BLaER1 (cell line): ENCODE data around the gene ZNF146.
"Not testable (repeated sequence)": the region's sequence is repeated elsewhere in the genome, so short reads cannot be mapped to it uniquely, and the experiment has no call there.

Experiments
- H3K27ac ChIP-seq: shearing (Covaris generic); formaldehyde crosslinking; 2 replicates; pipeline ENCODE4 v1.8.1; 2022
- H3K27me3 ChIP-seq: shearing (Covaris generic); formaldehyde crosslinking; 2 replicates; pipeline ENCODE4 v1.8.1; 2022
- H3K36me3 ChIP-seq: shearing (Covaris generic); formaldehyde crosslinking; 2 replicates; pipeline ENCODE4 v1.8.1; 2022
- H3K4me1 ChIP-seq: shearing (Covaris generic); formaldehyde crosslinking; 2 replicates; pipeline ENCODE4 v1.8.1; 2022
- H3K4me2 ChIP-seq: shearing (Covaris generic); formaldehyde crosslinking; 2 replicates; pipeline ENCODE4 v1.8.1; 2022
- H3K4me3 ChIP-seq: shearing (Covaris generic); formaldehyde crosslinking; 2 replicates; pipeline ENCODE4 v1.8.1; 2022
- H3K9ac ChIP-seq: shearing (Covaris generic); formaldehyde crosslinking; 2 replicates; pipeline ENCODE4 v1.8.1; 2022
- H3K9me3 ChIP-seq: shearing (Covaris generic); formaldehyde crosslinking; 2 replicates; pipeline ENCODE4 v1.8.1; 2022
- H4K20me1 ChIP-seq: shearing (Covaris generic); formaldehyde crosslinking; 2 replicates; pipeline ENCODE4 v1.8.1; 2022
- Cebpa-rat ChIP-seq: shearing (Covaris generic); IDR thresholded peaks from 2 replicates; pipeline ENCODE4 v1.8.1; 2022

ZNF146 gene

GRCh38 chr19:36201684-36202083, 13.2 kb upstream of the ZNF146 start:
- TF ChIP-seq Cebpa-rat, result no peak
- Histone ChIP-seq H3K36me3 (no peaks in the 10 kb centered on the region), H4K20me1 (no peaks in the 10 kb centered on the region), H3K4me3 (no peak overlapping the region), H3K9me3 (no peaks in the 10 kb centered on the region), H3K4me2 (no peak overlapping the region), H3K27ac (no peak overlapping the region), H3K4me1 (peaks cover 2% of the 10 kb centered on the region), H3K27me3 (no peaks in the 10 kb centered on the region), H3K9ac (no peak overlapping the region)

GRCh38 chr19:36203293-36203692, 11.6 kb upstream of the ZNF146 start:
- Histone ChIP-seq H4K20me1 (no peaks in the 10 kb centered on the region), H3K4me2 (no peak overlapping the region), H3K9me3 (no peaks in the 10 kb centered on the region), H3K4me1 (0 out of 2 replicates have a peak, but pooled peaks cover 4% of the 10 kb centered on the region), H3K4me3 (no peak overlapping the region), H3K27ac (no peak overlapping the region), H3K27me3 (no peaks in the 10 kb centered on the region), H3K36me3 (no peaks in the 10 kb centered on the region), H3K9ac (no peak overlapping the region)
- TF ChIP-seq Cebpa-rat, result no peak

- no peak for TF ChIP-seq Cebpa-rat
- Histone ChIP-seq H3K27ac (no peak overlapping the region), H3K4me1 (0 out of 2 replicates have a peak, but pooled peaks cover 5% of the 10 kb centered on the region), H3K27me3 (no peaks in the 10 kb centered on the region), H3K4me3 (no peak overlapping the region), H3K36me3 (no peaks in the 10 kb centered on the region), H3K9ac (no peak overlapping the region), H3K9me3 (no peaks in the 10 kb centered on the region), H3K4me2 (no peak overlapping the region), H4K20me1 (no peaks in the 10 kb centered on the region)
Measured at GRCh38 chr19:36207605-36208252, 7.2 kb upstream of the ZNF146 start.

- no peaks in the 10 kb centered on the region for H3K27me3 ChIP-seq
- H3K9ac ChIP-seq, result no peak overlapping the region
- no peak overlapping the region for H3K27ac ChIP-seq
- H3K4me1 ChIP-seq, result peaks cover 18% of the 10 kb centered on the region
- H3K36me3 ChIP-seq, result no peaks in the 10 kb centered on the region
- H3K4me3 ChIP-seq, result no peak overlapping the region
- H4K20me1 ChIP-seq, result no peaks in the 10 kb centered on the region
- no peak for TF ChIP-seq Cebpa-rat
- no peak overlapping the region for H3K4me2 ChIP-seq
- H3K9me3 ChIP-seq, result no peaks in the 10 kb centered on the region
Measured at GRCh38 chr19:36209372-36209771, 5.5 kb upstream of the ZNF146 start.

GRCh38 chr19:36210497-36210896, 4.4 kb upstream of the ZNF146 start:
- no peak for TF ChIP-seq Cebpa-rat
- no peak overlapping the region for H3K4me2 ChIP-seq
- no peak overlapping the region for H3K4me3 ChIP-seq
- no peaks in the 10 kb centered on the region for H3K36me3 ChIP-seq
- no peak overlapping the region for H3K27ac ChIP-seq
- H3K4me1 ChIP-seq, result peaks cover 18% of the 10 kb centered on the region
- no peaks in the 10 kb centered on the region for H3K27me3 ChIP-seq
- no peaks in the 10 kb centered on the region for H4K20me1 ChIP-seq
- H3K9ac ChIP-seq, result no peak overlapping the region
- no peaks in the 10 kb centered on the region for H3K9me3 ChIP-seq

- Histone ChIP-seq H3K27ac (no peak overlapping the region), H3K4me2 (no peak overlapping the region), H3K36me3 (peaks cover 13% of the 10 kb centered on the region)
Measured at GRCh38 chr19:36212895-36213294, 2.0 kb upstream of the ZNF146 start.

GRCh38 chr19:36215276-36216123, 594 bp downstream of the ZNF146 start:
- no peaks in the 10 kb centered on the region for H3K27me3 ChIP-seq
- H3K27ac ChIP-seq, result peak overlapping the region; percentile 99
- H3K9me3 ChIP-seq, result no peaks in the 10 kb centered on the region; the same call in 1 of the 2 replicates
- H3K9ac ChIP-seq, result peak overlapping the region; percentile 98
- H3K4me1 ChIP-seq, result peaks cover 44% of the 10 kb centered on the region
- H3K4me2 ChIP-seq, result peak overlapping the region; percentile 85
- peaks cover 39% of the 10 kb centered on the region for H3K36me3 ChIP-seq
- peak overlapping the region; percentile 81 for H3K4me3 ChIP-seq
- H4K20me1 ChIP-seq, result peaks cover 50% of the 10 kb centered on the region
- TF ChIP-seq Cebpa-rat, result no peak

More at GRCh38 chr19:36212895-36213294, 2.0 kb upstream of the ZNF146 start:
- Histone ChIP-seq H3K27me3 (no peaks in the 10 kb centered on the region), H4K20me1 (peaks cover 24% of the 10 kb centered on the region), H3K4me3 (no peak overlapping the region), H3K4me1 (peaks cover 38% of the 10 kb centered on the region), H3K9me3 (no peaks in the 10 kb centered on the region), H3K9ac (no peak overlapping the region)
- TF ChIP-seq Cebpa-rat, result no peak

- Histone ChIP-seq H3K4me3 (no peak overlapping the region), H3K36me3 (peaks cover 96% of the 10 kb centered on the region), H3K27ac (no peak overlapping the region), H3K27me3 (no peaks in the 10 kb centered on the region), H3K4me1 (peaks cover 51% of the 10 kb centered on the region), H3K4me2 (no peak overlapping the region), H4K20me1 (peaks cover 100% of the 10 kb centered on the region), H3K9ac (no peak overlapping the region), H3K9me3 (no peaks in the 10 kb centered on the region; the same call in 1 of the 2 replicates)
- TF ChIP-seq Cebpa-rat, result no peak
Measured at GRCh38 chr19:36221474-36221873, 6.6 kb downstream of the ZNF146 start.

- Histone ChIP-seq H3K9ac (no peak overlapping the region), H3K4me3 (no peak overlapping the region), H3K27ac (no peak overlapping the region), H3K4me1 (peaks cover 41% of the 10 kb centered on the region), H3K9me3 (no peaks in the 10 kb centered on the region; the same call in 1 of the 2 replicates), H4K20me1 (peaks cover 100% of the 10 kb centered on the region), H3K4me2 (no peak overlapping the region), H3K27me3 (no peaks in the 10 kb centered on the region), H3K36me3 (peaks cover 98% of the 10 kb centered on the region)
- no peak for TF ChIP-seq Cebpa-rat
Measured at GRCh38 chr19:36222503-36222902, 7.6 kb downstream of the ZNF146 start.

- Histone ChIP-seq H3K4me2 (peak overlapping the region; percentile 62), H3K4me1 (peaks cover 25% of the 10 kb centered on the region), H4K20me1 (peaks cover 100% of the 10 kb centered on the region), H3K4me3 (no peak overlapping the region), H3K9me3 (peaks cover under 1% of the 10 kb centered on the region; the same call in 1 of the 2 replicates), H3K27me3 (no peaks in the 10 kb centered on the region), H3K9ac (peak overlapping the region; percentile 39; the same call in 1 of the 2 replicates), H3K27ac (peak overlapping the region; percentile 45; the same call in 1 of the 2 replicates), H3K36me3 (peaks cover 98% of the 10 kb centered on the region)
- TF ChIP-seq Cebpa-rat, result no peak
Measured at GRCh38 chr19:36225219-36225892, 10.4 kb downstream of the ZNF146 start.

- not testable (repeated sequence) for H3K4me3 ChIP-seq, H3K27ac ChIP-seq, H3K27me3 ChIP-seq, H3K4me1 ChIP-seq, H3K9ac ChIP-seq, H3K4me2 ChIP-seq
- Histone ChIP-seq H3K36me3 (peaks cover 100% of the 10 kb centered on the region), H4K20me1 (peaks cover 97% of the 10 kb centered on the region), H3K9me3 (peaks cover 61% of the 10 kb centered on the region)
Measured at GRCh38 chr19:36233626-36234025, 18.7 kb downstream of the ZNF146 start.
